Inflammatory macrophage treated with lipopolysaccharide for 4 hours (primary cell): ENCODE results near the gene LRRFIP1.

Experiments used
- DNase-seq: peaks from one replicate; pipeline ENCODE4 v3.0.0-alpha.2; 2020

LRRFIP1 gene

DNA sequence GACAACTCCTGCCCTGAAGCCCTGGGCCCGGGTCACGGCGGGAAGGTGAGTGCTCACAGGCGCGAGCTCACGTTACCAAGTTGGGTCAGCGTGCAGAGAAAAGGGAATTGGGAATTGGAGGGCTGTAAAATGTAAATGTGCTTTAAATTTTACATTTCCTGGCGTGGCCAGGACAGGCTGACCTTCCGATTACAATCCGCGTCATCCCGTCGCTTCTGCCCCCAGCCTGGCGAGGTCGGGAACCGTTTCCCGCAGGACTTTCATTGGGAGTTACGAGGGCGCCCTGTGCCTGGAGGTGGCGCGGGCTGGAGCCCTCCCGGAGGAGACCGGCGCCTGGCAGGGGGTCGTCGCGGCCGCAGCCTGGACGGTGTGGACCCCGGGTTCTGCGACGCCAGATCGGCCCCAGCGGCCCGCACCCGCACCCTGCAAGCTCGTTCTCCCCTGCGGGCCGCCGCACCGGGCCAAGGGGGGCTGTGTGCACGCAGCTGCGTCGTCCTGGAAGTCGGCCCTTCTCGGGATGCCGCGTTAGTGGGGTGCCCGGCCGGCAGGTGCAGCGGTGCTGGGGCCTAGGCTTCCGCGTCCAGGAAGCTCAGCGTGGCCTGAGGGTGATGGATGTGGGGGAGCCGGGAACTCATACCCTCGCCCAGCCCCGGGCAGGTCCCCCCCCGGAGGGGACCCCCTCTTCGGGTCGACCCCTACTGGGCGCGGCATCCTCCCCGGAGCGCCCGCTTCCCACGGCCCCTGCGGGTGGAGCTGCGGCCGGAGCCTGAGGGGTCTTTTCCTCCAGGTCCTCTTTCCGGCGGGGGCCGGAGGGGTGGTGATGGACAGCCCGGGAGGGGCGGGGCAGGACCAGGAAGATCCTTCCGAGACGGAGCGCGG, 63.9 kb downstream of the LRRFIP1 start:
- peak; percentile 59 for DNase-seq

GRCh38 chr2:237691908-237692600, 64.7 kb downstream of the LRRFIP1 start:
- peak; percentile 94 for DNase-seq

DNA sequence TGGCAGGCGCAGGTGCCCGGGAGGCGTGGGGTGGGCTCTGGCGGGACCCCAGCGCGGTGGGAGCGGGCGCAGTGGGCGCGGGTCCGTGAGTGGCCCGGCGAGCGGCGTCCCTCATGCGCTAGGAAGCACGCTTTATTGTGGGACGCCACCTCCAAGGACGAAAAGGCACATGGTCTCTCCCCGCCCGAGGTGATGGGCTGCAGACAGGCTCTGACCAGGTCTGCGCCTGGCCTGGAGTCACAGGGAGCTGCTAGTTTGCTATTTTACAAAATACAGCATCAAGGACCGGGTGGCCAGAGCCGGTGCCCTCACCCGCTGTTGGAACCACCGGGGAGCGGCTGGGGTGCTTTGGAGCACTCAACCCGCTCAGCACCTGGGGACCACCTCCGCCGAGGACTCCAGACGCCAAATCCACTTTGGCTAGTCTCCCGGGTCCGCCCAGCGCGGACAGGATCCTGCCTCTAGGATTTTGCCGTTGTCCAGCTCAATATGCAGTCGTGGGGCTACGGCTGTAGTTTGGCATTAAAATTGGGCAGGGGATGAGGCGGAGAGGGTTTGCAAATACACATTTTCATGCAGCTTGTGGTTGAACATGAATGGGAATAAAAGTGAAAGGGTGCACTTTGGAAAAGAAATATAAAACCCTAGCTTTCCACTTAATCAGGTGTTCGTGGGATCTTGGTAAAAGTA, 65.4 kb downstream of the LRRFIP1 start:
- peak; percentile 36 for DNase-seq

- DNase-seq, result peak; percentile 64
Observed at GRCh38 chr2:237693291-237693994, 66.1 kb downstream of the LRRFIP1 start.

- DNase-seq, result peak; percentile 77
Observed at GRCh38 chr2:237694415-237695194, 67.2 kb downstream of the LRRFIP1 start.

- DNase-seq, result peak; percentile 82
Observed at GRCh38 chr2:237695201-237695780, 67.9 kb downstream of the LRRFIP1 start.

- peak; percentile 27 for DNase-seq
Observed at GRCh38 chr2:237696461-237696860, 69.1 kb downstream of the LRRFIP1 start.

GRCh38 chr2:237697586-237698357, 70.4 kb downstream of the LRRFIP1 start:
- DNase-seq, result no peak

- no peak for DNase-seq
Observed at GRCh38 chr2:237698358-237698694, 70.9 kb downstream of the LRRFIP1 start.

- no peak for DNase-seq
Observed at GRCh38 chr2:237699870-237700511, 72.6 kb downstream of the LRRFIP1 start.

GRCh38 chr2:237700512-237701032, 73.2 kb downstream of the LRRFIP1 start:
- peak; percentile 74 for DNase-seq

GRCh38 chr2:237701033-237701858, 73.9 kb downstream of the LRRFIP1 start:
- no peak for DNase-seq

GRCh38 chr2:237701859-237702390, 74.5 kb downstream of the LRRFIP1 start:
- DNase-seq, result no peak

- peak; percentile 53 for DNase-seq
Observed at GRCh38 chr2:237702441-237703391, 75.3 kb downstream of the LRRFIP1 start.

GRCh38 chr2:237704501-237705434, 77.4 kb downstream of the LRRFIP1 start:
- DNase-seq, result peak; percentile 63

DNA sequence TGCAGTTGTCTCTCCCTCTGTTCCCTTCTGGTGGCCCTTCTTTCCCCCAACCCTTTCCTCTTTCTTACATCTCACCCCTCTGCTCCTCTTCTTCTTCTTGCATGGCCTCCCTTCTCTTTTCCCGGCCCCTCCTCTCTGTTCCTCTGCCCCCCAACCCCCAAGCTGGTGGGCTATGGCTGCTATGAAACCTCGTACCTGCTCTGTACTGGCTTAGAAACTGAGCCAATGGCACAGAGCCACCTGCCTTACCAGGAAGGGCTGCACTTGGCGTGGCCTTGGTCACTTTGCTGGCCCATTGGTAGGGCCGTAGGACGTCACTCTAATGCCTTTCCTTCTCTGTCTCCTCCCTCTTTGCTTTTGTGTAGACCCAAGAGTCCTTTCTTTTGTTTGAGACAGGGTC, 78.9 kb downstream of the LRRFIP1 start:
- DNase-seq, result no peak

GRCh38 chr2:237708065-237708398, 80.6 kb downstream of the LRRFIP1 start:
- no peak for DNase-seq
